NCI-H1417 treated with DMSO at 0.1 percent for 48 hours (cell line): Measurements from ENCODE around the gene ARTN.
A peak's percentile ranks its signal among the peaks of the same experiment; 100 is the strongest.

Source experiments
- DNase-seq: peaks from one replicate; lab custom pipeline; 2025; lab: John Stamatoyannopoulos, UW

The ARTN gene

DNA sequence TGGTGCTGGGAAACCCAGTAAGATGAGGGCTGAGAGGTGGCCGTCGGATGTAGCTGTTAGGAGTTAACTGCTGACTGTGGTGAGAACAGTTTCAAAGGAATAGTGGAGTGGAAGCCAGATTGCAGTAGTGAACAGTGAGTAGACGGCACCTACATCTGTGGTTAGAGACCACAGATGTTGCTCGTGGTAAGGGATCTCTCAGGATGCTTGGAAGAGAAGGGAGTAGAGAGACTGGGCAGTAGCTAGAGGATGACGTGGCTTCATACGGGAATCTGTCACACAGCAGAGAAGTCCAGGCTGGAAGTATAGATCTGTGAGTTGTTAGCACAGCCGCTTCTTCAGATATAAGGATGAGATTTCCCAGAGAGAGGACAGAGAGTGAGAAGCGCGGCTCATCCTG, 7.8 kb upstream of the ARTN start:
- no peak for DNase-seq

DNA sequence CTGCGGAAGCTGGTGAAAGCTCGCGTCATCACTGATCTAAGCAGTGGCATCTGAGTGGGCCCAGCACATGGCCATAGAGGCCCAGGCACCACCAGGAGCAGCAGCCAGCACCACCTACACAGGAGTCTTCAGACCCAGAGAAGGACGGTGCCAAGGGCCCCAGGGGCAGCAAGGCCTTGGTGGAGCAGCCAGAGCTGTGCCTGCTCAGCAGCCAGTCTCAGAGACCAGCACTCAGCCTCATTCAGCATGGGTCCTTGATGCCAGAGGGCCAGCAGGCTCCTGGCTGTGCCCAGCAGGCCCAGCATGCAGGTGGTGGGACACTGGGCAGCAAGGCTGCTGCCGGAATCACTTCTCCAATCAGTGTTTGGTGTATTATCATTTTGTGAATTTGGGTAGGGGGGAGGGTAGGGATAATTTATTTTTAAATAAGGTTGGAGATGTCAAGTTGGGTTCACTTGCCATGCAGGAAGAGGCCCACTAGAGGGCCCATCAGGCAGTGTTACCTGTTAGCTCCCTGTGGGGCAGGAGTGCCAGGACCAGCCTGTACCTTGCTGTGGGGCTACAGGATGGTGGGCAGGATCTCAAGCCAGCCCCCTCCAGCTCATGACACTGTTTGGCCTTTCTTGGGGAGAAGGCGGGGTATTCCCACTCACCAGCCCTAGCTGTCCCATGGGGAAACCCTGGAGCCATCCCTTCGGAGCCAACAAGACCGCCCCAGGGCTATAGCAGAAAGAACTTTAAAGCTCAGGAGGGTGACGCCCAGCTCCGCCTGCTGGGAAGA, 3.2 kb upstream of the ARTN start:
- DNase-seq: no peak

DNA sequence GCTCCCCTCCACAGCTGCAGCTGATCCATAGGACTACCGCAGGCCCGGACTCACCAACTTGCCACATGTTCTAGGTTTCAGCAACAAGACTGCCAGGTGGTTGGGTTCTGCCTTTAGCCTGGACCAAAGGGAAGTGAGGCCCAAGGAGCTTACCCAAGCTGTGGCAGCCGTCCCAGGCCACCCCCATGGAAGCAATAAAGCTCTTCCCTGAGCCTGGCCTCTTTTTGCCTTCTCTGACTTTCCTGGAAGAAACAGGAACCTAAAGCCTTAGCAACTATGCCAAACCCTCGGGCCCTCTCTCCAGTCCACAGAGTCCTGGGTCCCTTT, 2.7 kb upstream of the ARTN start:
- DNase-seq: no peak

DNA sequence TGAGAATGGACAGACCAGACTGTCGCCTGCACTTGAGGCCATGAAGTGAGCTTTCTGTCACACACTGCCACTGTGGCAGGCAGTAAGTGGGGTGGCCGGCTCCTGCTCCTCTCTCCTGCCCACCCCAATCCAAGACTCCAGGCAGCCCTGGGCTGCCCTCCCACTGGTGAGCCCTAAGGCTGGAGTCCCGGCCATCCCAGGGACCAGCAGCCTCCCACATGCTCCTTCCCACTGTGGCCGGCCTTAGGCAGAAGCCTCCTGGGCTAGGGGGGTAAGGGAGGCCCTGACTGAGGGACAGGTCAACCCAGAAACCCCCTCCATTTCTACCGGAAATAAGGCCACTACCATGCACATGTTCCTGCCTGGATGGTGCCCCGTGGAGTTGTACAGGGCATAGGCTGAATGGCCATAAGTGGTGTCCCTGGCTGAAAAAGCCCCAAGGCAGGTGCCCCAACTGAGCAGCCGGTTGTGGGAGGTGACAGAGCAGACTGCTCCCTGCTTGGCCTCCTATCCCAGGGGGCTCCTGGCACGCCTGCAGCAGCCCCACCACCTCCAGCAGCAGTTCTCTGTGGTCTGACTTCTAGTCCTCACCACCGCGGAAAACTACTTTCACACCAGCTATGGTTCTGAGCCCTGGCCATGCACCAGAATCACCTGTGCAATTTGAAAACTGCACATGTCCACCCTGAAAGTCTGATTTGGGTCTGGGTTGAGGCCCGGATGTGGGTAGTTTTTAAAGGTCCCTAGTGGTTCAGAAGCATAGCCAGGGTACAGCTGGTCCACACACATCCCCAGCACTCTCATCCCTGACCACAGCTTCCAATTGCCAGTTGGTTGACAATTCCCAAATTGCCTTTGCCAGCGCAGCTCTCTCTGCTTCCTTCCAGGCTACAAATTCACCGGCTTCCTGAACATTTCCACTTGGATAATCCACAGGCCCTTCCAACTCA, 1.6 kb upstream of the ARTN start:
- no peak for DNase-seq

DNA sequence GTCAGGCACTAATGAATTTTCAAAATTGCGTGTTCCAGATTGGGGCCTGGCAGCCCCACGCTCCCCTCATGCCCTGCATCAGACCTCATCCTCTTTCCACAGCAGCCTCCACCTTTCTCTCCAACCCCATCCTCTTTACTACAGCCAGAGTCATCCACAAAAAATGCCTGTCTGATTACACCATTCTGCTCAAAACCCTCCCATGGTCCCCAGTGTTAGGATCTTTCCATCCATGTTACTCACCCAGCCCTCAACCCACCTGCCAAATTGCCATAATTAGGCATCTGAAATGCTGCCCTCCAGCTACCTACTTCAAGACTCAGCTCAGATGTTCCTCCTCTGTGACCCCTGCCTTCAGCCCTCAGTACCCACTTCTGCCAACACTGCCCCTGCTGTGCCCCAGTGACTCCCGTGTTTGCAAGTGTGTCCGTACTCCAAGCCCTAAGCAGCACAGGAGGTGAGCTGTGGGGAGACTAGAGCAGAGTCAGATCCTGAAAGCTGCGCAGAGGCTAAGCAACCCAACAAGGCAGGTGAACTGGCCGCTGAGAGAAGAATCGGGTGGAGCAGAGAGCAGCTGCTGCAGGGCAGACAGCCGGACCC, 715 bp upstream of the ARTN start:
- no peak for DNase-seq

DNA sequence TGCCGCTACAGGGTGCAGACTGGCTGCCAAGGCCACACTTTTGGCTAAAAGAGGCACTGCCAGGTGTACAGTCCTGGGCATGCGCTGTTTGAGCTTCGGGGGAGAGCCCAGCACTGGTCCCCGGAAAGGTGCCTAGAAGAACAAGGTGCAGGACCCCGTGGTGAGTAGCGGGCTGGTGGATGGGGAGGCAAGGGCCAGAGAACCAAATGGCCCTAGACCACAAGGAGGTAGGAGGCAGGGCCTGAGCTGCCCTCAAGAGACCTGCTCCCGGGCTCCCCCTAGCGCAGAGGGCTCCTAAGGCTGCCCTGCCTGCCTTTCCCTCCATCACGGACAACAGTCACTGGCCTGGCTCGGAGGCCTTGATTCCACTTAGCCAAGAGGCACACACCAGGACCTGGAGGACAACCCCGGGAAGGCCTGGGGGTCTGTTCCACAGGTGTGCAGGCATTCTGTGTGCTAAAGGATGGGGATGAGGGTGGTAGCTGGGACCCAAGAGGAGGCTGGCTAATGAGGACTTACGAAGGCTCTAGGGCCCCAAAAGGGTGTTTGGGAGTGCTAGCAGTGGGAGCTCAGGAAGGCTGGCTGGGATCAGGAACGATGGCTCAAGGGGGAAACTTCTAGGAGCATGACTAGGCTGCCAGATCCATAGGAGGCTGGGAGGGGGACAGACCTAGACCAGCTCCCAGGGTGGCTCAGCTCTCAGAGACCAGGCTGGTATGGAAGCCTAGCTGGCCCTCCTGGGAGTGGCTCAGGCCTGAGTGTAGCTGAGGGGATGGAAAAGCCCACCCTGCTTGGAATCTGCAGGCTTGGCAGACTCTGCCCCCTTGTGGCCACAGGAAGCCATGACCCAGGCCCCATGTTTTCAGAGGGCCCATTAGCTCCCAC, 742 bp downstream of the ARTN start:
- no peak for DNase-seq

DNA sequence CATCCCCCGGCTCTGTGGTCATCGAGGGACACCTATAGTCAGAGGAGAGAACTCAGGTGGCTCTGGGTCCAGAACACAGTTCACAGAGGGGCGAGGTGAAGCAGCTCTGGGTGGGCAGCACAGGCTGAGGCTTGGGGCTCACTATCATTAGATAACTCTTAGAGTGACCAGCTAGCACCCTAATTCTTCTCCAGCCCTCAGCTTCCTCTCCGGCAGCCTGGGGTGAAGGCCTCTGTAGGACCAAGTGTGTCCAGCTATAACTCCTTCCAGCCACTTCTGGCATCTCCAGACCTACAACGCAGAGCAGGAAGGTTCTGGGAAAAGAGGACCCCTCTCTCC, 1.4 kb downstream of the ARTN start:
- DNase-seq: no peak

DNA sequence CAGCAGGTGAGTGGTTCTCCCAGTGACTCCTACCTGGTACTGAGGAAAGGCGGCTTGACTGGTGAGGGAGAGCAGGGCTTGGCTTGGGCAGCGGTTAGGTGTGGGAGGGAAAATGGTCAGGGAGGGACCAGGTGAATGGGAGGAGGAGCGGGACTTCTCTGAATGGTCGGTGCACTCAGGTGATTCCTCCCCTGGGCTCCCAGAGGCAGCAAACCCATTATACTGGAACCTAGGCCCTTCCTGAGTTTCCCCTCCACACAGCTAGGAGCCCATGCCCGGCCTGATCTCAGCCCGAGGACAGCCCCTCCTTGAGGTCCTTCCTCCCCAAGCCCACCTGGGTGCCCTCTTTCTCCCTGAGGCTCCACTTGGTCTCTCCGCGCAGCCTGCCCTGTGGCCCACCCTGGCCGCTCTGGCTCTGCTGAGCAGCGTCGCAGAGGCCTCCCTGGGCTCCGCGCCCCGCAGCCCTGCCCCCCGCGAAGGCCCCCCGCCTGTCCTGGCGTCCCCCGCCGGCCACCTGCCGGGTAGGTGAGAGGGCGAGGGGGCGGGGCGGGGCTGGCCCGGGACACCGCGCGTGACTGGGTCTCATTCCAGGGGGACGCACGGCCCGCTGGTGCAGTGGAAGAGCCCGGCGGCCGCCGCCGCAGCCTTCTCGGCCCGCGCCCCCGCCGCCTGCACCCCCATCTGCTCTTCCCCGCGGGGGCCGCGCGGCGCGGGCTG, 2.3 kb downstream of the ARTN start:
- no peak for DNase-seq

DNA sequence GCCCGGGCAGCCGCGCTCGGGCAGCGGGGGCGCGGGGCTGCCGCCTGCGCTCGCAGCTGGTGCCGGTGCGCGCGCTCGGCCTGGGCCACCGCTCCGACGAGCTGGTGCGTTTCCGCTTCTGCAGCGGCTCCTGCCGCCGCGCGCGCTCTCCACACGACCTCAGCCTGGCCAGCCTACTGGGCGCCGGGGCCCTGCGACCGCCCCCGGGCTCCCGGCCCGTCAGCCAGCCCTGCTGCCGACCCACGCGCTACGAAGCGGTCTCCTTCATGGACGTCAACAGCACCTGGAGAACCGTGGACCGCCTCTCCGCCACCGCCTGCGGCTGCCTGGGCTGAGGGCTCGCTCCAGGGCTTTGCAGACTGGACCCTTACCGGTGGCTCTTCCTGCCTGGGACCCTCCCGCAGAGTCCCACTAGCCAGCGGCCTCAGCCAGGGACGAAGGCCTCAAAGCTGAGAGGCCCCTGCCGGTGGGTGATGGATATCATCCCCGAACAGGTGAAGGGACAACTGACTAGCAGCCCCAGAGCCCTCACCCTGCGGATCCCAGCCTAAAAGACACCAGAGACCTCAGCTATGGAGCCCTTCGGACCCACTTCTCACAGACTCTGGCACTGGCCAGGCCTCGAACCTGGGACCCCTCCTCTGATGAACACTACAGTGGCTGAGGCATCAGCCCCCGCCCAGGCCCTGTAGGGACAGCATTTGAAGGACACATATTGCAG, 3.0 kb downstream of the ARTN start:
- no peak for DNase-seq

DNA sequence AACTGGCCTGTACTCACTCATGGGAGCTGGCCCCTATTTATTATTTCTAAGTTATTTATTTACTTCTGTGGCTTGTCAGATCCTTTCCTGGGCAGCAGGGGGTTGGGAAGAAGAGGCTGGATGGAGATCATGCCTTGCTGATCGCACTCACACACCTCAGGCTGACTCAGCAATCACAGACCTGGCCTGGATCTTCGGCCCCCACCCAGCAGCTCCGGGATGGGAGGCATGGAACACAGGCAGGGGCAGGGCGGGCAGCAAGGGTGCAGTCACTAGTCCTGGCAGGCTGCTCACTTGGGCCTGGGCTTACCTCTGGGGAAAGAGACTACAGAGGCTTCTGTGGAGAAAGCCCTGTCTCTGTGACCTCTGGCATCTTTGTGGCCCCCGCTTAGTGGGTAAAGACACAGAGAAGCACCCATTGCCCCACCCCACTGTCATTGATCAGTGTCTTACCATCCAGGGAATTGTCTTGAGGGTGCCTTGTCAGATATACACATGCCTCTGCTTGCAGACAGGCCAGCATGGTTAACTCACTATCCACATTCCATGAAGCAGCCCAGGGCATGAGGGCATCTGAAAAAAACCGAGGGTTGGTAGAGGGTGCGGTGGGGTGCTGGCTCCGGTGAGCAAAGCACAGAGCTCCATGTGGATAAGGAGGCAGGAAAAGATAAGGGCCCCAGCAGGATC, 3.7 kb downstream of the ARTN start:
- no peak for DNase-seq

DNA sequence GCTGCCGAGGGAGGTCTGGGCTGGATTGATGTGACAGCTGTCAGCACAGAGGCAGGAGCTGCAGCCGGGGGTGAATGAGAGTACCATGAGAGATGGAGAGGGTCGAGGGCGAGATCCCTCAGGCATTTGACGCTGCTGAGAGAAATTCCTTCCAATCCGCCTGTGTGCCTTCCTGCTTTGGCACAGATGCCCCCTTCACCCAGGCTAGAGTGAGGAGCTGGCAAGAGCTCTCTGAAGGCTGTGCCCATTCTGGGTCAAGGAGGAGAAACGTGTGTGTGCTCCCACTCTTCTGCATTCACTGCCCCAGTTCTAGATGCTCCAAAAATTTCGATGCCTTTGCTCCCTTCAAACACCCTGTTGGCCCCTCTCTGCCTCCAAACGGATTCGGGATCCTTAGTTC, 4.8 kb downstream of the ARTN start:
- DNase-seq: no peak

DNA sequence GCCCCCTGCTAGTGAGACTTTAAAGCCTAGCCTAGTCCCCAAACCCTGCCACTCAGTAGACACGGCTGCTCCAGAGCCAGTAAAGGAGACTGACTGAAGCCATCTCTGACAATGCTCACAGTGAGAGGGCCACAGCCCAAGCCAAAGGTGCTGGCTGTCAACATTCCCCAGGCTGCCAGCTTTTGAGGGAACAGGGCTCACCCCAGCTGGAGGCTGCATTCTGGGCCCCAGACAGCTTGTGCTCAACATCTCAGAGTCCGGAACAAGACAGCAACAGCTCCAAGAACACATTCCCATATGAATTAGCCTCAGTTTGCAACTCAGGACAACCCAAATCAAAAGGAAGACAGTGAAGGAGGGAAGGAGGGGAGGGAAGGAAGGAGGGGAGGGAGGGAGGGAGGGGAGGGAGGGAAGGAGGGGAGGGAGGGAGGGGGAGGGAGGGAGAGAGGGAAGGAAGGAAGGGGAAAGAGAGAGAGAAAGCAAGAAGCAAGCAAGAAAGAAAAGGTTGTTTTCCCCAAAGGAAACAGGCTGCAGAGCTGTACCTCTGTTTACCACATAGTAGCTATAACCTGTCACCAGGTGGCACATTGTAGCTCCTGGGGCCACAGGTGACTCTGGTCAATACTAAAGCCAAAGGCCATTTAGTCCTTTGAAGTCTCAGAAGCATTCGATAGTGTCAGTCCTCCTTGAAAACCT, 5.4 kb downstream of the ARTN start:
- DNase-seq: no peak

DNA sequence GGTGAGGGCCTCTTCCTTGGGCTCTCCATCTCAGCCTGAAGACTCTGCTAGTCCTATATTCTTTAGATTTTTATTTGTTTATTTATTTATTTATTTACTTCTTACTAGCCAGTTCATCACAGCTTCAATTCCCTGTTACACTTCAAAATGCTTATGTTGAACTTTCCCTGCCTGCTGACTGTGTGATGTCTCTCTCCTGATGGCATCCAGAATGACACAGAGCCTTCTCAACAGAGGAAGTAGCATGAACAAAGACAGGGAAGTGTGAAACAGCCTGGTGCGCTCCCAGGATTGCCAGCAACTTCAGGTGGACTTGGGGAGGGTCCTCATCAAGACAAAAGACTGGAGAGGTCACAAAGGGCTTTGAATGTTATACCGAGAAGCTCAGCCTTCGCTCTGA, 8.8 kb downstream of the ARTN start:
- no peak for DNase-seq

DNA sequence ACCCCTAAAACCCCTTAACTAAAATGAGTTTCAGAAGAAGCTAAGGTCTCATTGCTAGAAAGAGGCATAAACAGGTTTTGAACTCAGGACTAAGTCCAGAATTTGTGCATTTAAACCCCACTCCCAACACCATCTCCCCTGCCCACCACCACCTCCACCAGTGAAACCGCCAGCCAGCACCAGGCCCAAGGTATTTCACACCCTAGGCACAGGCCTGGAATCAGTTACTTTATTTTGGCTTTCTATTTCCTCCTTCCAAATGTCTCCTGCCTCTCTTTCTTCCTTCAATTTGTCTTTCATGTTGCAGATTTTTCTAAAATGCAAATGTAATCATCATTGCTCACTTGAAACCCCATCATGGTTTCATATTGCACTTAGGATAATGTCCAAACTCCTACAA, 11.3 kb downstream of the ARTN start:
- no peak for DNase-seq

DNA sequence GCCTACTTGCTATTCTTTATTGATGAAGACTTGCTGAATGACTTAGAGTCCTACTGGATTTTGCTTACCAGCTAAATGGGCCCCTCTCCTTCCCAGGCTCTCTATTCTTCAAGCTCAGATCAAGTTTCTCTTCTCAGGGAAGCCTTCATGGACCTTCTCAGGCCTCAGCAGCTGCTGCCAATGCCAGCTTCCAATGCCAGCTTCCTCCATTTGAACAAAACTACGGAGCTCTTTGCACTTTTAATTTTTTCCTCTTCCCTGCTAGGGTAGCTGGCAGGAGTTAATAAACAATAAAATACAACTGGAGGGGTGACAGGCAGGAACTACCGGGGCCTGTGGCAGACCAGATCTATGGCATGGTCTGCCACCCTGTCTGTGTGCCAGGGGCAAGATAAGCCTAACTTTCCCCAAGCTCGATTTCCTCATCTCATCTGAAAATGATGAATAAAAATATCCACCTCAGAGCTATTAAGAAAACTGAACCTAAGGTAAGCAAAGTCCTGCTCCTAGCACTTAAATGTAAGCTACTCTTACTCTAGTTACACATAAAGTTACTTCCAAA, 12.2 kb downstream of the ARTN start:
- DNase-seq: no peak

DNA sequence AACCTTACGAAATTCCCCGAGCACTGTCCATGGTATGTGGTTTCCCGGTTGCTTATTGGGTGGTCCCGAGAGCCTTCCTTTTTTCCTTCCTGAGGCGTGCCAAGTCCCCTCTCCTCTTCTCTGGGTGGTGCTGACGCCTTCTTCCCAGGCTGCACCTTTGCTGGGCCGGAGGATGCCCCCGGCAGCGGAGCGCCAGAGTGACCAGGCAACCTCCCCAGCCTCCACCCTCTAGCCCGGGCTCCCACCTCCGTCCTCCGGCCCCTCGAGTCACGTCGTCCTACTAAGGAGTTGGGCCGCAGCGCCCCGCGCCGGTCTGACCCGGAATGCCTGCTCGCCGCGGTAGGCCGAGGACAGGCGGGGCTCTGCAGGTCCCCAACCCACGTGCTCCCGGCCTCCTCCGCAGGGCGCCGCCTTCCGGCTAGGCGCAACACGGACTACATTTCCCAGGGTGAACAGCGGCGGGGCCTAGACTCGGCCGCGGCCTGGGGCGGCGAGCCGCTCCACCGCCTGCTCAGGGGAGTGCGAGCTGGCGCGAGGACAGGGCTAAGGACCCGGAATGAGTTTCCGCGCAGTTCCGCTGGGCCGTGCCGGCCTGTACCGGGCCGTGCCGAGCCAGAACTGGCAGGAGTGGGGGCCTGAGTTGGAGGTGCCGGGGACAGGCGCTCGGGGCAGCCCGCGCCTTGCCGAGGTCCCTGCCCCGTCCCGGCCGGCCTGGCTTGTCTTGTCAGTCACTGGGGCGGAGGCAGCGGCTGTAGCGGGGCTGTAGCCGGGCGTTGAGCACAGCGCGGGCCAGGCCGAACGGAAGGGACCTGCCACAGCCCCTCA, 12.8 kb downstream of the ARTN start, which contains the start of gene IPO13:
Gene IPO13 (plus strand): TSS at position 715 of the 825 bp plus-strand sequence. CDS start 651 bp downstream, outside the sequence.
- DNase-seq: peak; percentile 78

DNA sequence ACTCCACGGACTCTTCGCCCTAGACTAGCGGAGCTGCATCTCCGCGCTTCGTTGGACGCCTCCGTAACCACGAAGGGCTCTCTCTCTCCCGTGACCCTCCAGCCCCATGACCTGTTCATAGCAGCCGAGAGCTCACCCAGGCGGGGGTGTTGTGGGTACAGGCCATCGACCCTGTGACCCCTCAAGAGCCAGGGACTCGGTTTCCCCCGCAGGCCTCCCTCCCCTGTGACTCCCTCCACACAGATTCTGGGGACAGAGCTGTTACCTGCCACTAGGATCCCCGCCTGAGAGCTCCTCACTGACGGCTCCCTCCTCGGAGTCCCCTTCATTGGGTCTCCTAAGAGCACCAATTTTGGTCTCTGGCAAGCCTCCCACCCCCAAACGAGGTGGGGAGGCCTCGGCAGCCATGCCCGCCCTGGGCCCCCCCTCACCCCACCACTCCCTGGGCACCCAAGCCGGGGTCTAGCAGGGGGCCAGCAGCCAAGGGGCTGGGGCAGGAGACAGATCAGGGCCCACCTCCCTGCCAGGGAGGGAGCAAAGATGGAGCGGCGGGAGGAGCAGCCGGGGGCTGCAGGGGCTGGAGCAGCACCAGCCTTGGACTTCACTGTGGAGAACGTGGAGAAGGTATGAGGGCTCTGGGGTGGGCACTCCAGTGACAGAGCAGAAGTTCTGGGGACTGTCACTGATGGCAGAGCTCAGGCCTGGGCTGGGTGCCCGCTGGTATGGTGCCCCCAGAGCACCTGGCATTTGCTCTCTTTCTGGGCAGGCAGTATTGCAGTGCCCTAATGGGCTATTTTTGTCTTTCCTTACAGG, 13.7 kb downstream of the ARTN start:
- DNase-seq: no peak
